ENCODE data around the gene KCNN3. TPM values are rescaled to one million over a fixed set of nuclear protein-coding genes. Genes with fewer than 3 reads are reported as not detected.
"Not testable (repeated sequence)": the region's sequence is repeated elsewhere in the genome, so short reads cannot be mapped to it uniquely, and the experiment has no call there.

Gene KCNN3
- total and polyA plus RNA-seq, 5 donors: 1.2 to 3.8 (median 3.3) TPM

DNA sequence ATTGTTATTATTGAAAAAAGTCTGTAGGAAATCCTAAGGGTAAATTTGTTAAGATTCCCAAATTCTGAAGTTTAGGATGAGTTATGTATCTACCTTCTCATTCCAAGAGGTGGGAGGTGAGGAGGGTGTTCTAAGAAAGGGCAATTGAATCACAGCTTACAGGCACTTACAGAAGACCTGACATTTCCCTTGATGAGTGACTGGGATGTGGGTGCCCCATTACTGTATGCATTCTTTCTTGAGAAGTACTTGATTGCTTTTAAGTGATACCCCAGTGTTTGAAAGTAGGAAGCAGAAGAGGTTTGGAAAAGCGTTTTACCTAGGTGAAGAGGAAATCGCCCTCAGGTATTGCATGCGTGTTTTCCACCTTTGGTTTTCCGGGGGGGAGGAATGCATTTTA, 175.1 kb downstream of the KCNN3 start:
- WGBS: 81% methylated on average over 4 of the region's 4 CpGs
- no peak for ATAC-seq
- H3K4me1 ChIP-seq (ENCODE audit: control insufficient read depth, insufficient read depth, low read length): no peaks in the 10 kb centered on the region

DNA sequence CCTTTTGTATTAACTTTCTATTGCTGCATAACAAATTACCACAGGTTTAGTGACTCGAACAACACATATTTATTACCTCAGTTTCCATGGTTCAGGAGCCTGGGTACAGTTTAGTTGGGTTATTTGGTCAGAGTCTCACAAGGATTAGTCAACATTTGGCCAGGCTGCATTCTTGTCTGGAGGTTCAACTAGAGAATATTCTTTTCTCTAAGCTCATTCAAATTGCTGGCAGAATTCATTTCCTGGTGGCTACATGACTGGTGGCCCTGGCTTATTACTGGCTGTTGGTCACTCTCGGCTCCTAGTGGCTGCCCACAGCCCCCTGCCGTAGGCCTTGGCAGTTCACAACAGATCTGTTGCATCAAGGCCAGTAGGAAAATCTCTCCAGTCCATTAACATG, 181.0 kb downstream of the KCNN3 start:
- no peak overlapping the region for H3K27ac ChIP-seq (ENCODE audit: low read length)
- ATAC-seq (no peak), DNase-seq (no peak)
- H3K4me3 ChIP-seq (ENCODE audit: low read length): no peak overlapping the region
- intact Hi-C loops (cut with DNase I): no loop called here
- WGBS: 71% methylated on average over 3 of the region's 3 CpGs
- no peaks in the 10 kb centered on the region for H3K4me1 ChIP-seq (ENCODE audit: control insufficient read depth, insufficient read depth, low read length)
- H3K27me3 ChIP-seq (ENCODE audit: control insufficient read depth, insufficient read depth): no peaks in the 10 kb centered on the region
- H3K9me3 ChIP-seq (ENCODE audit: control insufficient read depth, low read length): no peaks in the 10 kb centered on the region

More for the DNA sequence above, 175.1 kb downstream of the KCNN3 start:
- intact Hi-C loops (cut with DNase I): no loop called here
- no peak overlapping the region for H3K27ac ChIP-seq (ENCODE audit: low read length)
- H3K27me3 ChIP-seq (ENCODE audit: control insufficient read depth, insufficient read depth): no peaks in the 10 kb centered on the region
- no peaks in the 10 kb centered on the region for H3K9me3 ChIP-seq (ENCODE audit: control insufficient read depth, low read length)
- no peak for DNase-seq
- no peak overlapping the region for H3K4me3 ChIP-seq (ENCODE audit: low read length)

DNA sequence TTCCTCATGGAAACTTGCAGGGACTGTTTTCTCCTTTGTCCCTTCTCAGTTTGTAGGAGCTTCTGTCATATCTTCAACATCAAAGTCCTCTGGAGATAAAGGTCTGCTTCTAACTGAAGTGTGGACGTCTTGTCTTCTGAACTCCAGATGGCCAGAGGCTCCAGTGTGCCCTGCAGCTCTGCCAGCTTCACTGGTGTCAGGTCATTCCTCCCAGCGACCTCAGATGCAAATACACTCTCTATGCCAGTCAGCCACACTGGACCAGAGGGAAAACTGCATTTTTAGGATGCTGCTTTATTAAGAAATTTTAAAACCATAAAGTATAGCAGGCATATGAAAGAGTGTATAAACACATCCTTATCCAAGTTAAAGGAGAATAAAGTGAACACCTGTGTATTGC, 183.6 kb downstream of the KCNN3 start:
- Histone ChIP-seq H3K27me3 (ENCODE audit: control insufficient read depth, insufficient read depth) (no peaks in the 10 kb centered on the region), H3K27ac (ENCODE audit: low read length) (no peak overlapping the region), H3K9me3 (ENCODE audit: control insufficient read depth, low read length) (no peaks in the 10 kb centered on the region), H3K4me1 (ENCODE audit: control insufficient read depth, insufficient read depth, low read length) (no peaks in the 10 kb centered on the region), H3K4me3 (ENCODE audit: low read length) (no peak overlapping the region)
- ATAC-seq: no peak
- intact Hi-C loops (cut with DNase I): no loop called here
- no peak for DNase-seq
- WGBS: 21% methylated on average over 2 of the region's 2 CpGs

DNA sequence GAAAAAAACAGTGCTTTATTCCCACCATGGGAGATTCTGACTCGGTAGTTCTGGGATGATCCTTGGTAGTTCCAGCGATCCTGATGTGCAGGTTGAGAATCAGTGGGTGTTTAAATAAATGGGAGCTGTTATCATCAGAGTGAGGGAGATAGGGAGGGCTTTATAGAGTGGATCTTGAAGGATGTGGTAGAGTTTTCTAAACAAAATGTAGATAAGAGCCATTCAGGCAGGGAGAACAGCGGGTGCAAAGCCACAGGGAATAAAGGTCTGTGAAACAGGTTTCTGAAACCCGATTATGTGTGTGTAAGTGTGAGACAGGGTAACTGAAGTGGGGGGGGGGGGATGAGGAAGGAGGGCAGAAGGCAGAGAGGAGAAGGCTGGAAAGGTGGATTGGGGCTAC, 186.3 kb downstream of the KCNN3 start:
- ATAC-seq: no peak

DNA sequence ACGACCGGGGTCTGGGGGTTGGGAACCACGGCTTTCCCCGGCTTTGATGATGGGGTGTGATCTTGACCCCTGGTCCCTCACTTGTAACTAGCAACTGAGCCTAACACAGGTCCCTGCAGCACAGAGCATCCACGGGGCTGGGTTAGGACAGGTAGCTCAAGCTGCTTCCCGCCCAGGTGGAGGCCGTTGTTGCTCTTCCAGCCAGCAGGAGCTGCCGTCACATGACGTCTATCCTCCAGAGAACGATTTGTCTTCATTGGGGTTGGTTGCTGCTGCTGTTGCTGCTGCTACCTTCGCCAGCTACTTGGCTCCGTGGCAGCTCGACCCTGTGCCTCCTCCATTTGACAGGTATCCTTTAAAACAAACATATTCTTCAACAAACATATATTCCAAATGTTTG, 187.8 kb downstream of the KCNN3 start:
- no peaks in the 10 kb centered on the region for H3K9me3 ChIP-seq (ENCODE audit: control insufficient read depth, low read length)
- intact Hi-C loops (cut with DNase I): no loop called here
- DNase-seq (no peak), ATAC-seq (no peak)
- 68% methylated on average over 13 of the region's 13 CpGs for WGBS
- H3K27me3 ChIP-seq (ENCODE audit: control insufficient read depth, insufficient read depth): no peaks in the 10 kb centered on the region
- no peak overlapping the region for H3K4me3 ChIP-seq (ENCODE audit: low read length)
- no peaks in the 10 kb centered on the region for H3K4me1 ChIP-seq (ENCODE audit: control insufficient read depth, insufficient read depth, low read length)
- H3K27ac ChIP-seq (ENCODE audit: low read length): no peak overlapping the region

More for the DNA sequence above, 186.3 kb downstream of the KCNN3 start:
- H3K4me3 ChIP-seq (ENCODE audit: low read length): no peak overlapping the region
- no peak overlapping the region for H3K27ac ChIP-seq (ENCODE audit: low read length)
- 40% methylated on average over 4 of the region's 4 CpGs for WGBS
- intact Hi-C loops (cut with DNase I): no loop called here
- no peak for DNase-seq
- H3K4me1 ChIP-seq (ENCODE audit: control insufficient read depth, insufficient read depth, low read length): no peaks in the 10 kb centered on the region
- no peaks in the 10 kb centered on the region for H3K9me3 ChIP-seq (ENCODE audit: control insufficient read depth, low read length)
- no peaks in the 10 kb centered on the region for H3K27me3 ChIP-seq (ENCODE audit: control insufficient read depth, insufficient read depth)

DNA sequence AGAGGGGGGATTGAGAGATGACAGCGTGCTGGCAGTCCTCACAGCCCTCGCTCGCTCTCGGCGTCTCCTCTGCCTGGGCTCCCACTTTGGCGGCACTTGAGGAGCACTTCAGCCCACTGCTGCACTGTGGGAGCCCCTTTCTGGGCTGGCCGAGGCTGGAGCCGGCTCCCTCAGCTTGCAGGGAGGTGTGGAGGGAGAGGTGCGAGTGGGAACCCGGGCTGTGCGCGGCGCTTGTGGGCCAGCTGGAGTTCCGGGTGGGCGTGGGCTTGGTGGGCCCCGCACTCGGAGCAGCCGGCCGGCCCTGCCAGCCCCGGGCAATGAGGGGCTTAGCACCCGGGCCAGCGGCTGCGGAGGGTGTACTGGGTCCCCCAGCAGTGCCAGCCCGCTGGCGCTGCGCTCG, 192.2 kb downstream of the KCNN3 start:
- H3K27me3 ChIP-seq (ENCODE audit: control insufficient read depth, insufficient read depth); ATAC-seq; H3K4me1 ChIP-seq (ENCODE audit: control insufficient read depth, insufficient read depth, low read length); H3K27ac ChIP-seq (ENCODE audit: low read length); H3K9me3 ChIP-seq (ENCODE audit: control insufficient read depth, low read length); intact Hi-C loops (cut with DNase I); H3K4me3 ChIP-seq (ENCODE audit: low read length): not testable (repeated sequence)
- 95% methylated on average over 24 of the region's 27 CpGs for WGBS
- DNase-seq: peak in 1 of 3 donors; percentile 51

DNA sequence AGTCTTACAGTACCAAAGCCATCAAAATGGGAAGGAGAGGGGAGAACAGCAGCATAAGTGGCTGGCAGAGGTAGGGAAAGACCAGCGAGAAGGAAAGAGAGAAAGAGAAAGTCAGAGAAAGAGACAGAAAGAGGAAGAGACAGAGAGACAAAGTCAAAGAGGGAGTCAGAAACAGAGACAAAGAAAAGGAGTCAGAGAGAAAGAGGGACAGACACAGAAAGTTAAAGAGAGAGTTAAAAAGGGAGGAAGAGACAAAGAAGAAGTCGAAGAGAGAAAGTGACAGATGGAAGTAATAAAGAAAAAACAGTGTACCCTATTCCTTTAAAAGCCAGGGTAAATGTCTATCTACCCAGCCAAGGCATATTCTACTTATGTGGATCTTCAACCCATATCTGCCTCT, 193.2 kb downstream of the KCNN3 start:
- intact Hi-C loops (cut with DNase I); H3K4me1 ChIP-seq (ENCODE audit: control insufficient read depth, insufficient read depth, low read length); ATAC-seq; H3K9me3 ChIP-seq (ENCODE audit: control insufficient read depth, low read length); H3K27me3 ChIP-seq (ENCODE audit: control insufficient read depth, insufficient read depth); H3K27ac ChIP-seq (ENCODE audit: low read length); H3K4me3 ChIP-seq (ENCODE audit: low read length); DNase-seq: not testable (repeated sequence)
- 83% methylated on average over 2 of the region's 2 CpGs for WGBS

DNA sequence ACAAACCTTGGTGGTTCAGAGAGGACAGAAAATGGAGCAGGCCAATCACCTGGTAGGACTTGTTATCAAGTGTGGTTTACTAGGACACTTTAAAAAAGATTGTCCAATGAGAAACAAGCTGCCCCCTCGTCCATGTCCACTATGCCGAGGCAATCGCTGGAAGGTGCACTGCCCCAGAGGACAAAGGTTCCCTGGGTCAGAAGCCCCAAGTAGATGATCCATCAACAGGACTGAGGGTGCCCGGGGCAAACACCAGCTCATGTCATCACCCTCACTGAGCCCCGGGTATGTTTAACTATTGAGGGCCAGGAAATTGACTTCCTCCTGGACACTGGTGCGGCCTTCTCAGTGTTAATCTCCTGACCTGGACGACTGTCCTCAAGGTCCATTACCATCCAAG, 195.6 kb downstream of the KCNN3 start:
- 66% methylated on average over 7 of the region's 7 CpGs for WGBS
- intact Hi-C loops (cut with DNase I): loop anchor here in 1 of 4 donors (2.0 kb wide), 1 partner anchor 38 kb away; no protein-coding TSS in a partner anchor
- not testable (repeated sequence) for ATAC-seq

DNA sequence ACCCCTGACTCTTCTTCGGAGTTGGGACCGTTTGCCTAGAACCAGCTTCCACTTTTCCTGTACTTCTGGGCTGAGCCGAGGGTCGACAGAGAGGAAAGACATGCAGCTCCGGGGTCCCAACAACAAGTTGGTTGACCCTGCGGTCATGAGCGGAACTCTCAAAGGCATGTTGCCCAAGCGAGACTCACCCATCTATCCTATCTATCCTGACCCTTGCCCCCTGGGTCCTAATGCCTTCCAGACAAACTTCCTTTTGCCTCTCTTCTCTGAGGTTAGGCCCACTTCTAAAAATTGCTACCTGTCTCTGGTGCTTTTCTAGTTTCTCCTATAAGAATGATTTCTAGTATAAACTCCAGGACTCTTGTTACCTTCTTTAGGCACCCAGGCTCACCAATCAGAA, 197.8 kb downstream of the KCNN3 start:
- H3K9me3 ChIP-seq (ENCODE audit: control insufficient read depth, low read length); DNase-seq; H3K27ac ChIP-seq (ENCODE audit: low read length); H3K27me3 ChIP-seq (ENCODE audit: control insufficient read depth, insufficient read depth); intact Hi-C loops (cut with DNase I); H3K4me3 ChIP-seq (ENCODE audit: low read length); ATAC-seq; H3K4me1 ChIP-seq (ENCODE audit: control insufficient read depth, insufficient read depth, low read length): not testable (repeated sequence)
- 69% methylated on average over 8 of the region's 8 CpGs for WGBS

More for the DNA sequence above, 195.6 kb downstream of the KCNN3 start:
- H3K4me3 ChIP-seq (ENCODE audit: low read length); H3K9me3 ChIP-seq (ENCODE audit: control insufficient read depth, low read length); H3K4me1 ChIP-seq (ENCODE audit: control insufficient read depth, insufficient read depth, low read length); DNase-seq; H3K27ac ChIP-seq (ENCODE audit: low read length); H3K27me3 ChIP-seq (ENCODE audit: control insufficient read depth, insufficient read depth): not testable (repeated sequence)

DNA sequence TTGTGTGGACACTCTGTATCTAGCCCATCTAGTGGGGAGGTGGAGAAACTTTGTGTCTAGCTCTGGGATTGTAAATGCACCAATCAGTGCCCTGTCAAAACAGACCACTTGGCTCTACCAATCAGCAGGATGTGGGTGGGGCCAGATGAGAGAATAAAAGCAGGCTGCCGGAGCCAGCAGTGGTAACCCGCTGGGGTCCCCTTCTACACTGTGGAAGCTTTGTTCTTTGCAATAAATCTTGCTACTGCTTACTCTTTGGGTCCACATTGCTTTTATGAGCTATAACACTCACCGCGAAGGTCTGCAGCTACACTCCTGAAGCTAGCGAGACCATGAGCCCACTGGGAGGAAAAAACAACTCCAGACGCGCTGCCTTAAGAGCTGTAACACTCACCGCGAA, 198.7 kb downstream of the KCNN3 start:
- H3K9me3 ChIP-seq (ENCODE audit: control insufficient read depth, low read length); ATAC-seq; H3K4me3 ChIP-seq (ENCODE audit: low read length); H3K27me3 ChIP-seq (ENCODE audit: control insufficient read depth, insufficient read depth); DNase-seq; intact Hi-C loops (cut with DNase I); H3K27ac ChIP-seq (ENCODE audit: low read length); H3K4me1 ChIP-seq (ENCODE audit: control insufficient read depth, insufficient read depth, low read length): not testable (repeated sequence)
- 89% methylated on average over 9 of the region's 9 CpGs for WGBS

DNA sequence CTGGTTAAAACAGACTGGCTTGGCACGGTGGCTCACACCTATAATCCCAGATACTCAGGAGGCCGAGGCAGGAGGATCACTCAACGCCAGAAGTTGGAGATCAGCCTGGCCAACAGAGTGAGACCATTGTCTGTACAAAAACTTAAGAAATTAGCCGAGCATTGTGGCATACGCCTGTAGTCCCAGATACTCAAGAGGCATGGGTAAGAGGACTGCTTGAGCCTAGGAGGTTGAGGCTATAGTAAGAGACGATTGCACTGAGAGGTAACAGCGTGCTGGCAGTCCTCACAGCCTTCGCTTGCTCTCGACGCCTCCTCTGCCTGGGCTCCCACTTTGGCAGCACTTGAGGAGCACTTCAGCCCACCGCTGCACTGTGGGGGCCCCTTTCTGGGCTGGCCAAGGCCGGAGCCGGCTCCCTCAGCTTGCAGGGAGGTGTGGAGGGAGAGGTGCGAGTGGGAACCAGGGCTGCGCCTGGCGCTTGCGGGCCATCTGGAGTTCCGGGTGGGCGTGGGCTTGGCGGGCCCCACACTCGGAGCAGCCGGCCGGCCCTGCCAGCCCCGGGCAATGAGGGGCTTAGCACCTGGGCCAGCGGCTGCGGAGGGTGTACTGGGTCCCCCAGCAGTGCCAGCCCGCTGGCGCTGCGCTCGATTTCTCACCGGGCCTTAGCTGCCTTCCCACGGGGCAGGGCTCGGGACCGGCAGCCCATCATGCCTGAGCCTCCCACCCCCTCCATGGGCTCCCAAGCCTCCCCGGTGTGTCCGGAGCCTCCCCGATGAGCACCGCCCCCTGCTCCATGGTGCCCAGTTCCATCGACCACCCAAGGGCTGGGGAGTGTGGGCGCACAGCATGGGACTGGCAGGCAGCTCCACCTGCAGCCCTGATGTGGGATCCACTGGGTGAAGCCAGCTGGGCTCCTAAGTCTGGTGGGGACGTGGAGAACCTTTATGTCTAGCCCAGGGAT, 199.5 kb downstream of the KCNN3 start:
- DNase-seq; H3K4me3 ChIP-seq (ENCODE audit: low read length); H3K9me3 ChIP-seq (ENCODE audit: control insufficient read depth, low read length); H3K27ac ChIP-seq (ENCODE audit: low read length); H3K4me1 ChIP-seq (ENCODE audit: control insufficient read depth, insufficient read depth, low read length); ATAC-seq; H3K27me3 ChIP-seq (ENCODE audit: control insufficient read depth, insufficient read depth); intact Hi-C loops (cut with DNase I): not testable (repeated sequence)
- 86% methylated on average over 41 of the region's 41 CpGs for WGBS

Measured in right cardiac atrium (tissue), 5 donors.